Esophagus squamous epithelium (tissue), 5 donors: ENCODE data around the gene DERA. TPM values are rescaled to one million over a fixed set of nuclear protein-coding genes. Genes with fewer than 3 reads are reported as not detected.
"Not testable (repeated sequence)": the region's sequence is repeated elsewhere in the genome, so short reads cannot be mapped to it uniquely, and the experiment has no call there.

ENCODE experiments used
- DNase-seq: peaks from one replicate; lab custom pipeline; 2025; lab: John Stamatoyannopoulos, UW
- H3K27ac ChIP-seq, 4 donors: fragments of 200-600 bp; sonication (generic); one replicate each; pipeline ENCODE4 v1.5.1; 2016 to 2019; ENCODE audit warnings: mild to moderate bottlenecking in 1 of 4
- H3K27me3 ChIP-seq, 4 donors: fragments of 200-600 bp; sonication (generic); 1 replicate in 3 of 4; 2 replicates in 1 of 4; pipeline versions ENCODE4 v1.5.1 to v1.6.0; 2017 to 2021; ENCODE audit warnings: antibody characterized with exemption in 1 of 4
- H3K36me3 ChIP-seq, 3 donors: fragments of 200-600 bp; sonication (generic); one replicate each; pipeline ENCODE4 v1.5.1; 2016 to 2019
- H3K4me1 ChIP-seq, 3 donors: fragments of 200-600 bp; sonication (generic); one replicate each; pipeline ENCODE4 v1.5.1; 2017 to 2019
- H3K4me3 ChIP-seq, 4 donors: fragments of 200-600 bp; sonication (generic); 1 replicate in 3 of 4; 2 replicates in 1 of 4; pipeline ENCODE4 v1.5.1; 2016 to 2019; ENCODE audit warnings: mild to moderate bottlenecking in 2 of 4, moderate library complexity in 1 of 4
- H3K9me3 ChIP-seq, 3 donors: fragments of 200-600 bp; sonication (generic); one replicate each; pipeline ENCODE4 v1.5.1; 2016 to 2019
- CTCF ChIP-seq, 6 experiments: fragments of 450-650 bp in 4 of 6; fragments of 200-600 bp in 2 of 6; sonication (generic) in 2 of 6; IDR thresholded peaks; one replicate each; pipeline ENCODE4 v1.5.1; 2016 to 2019; ENCODE audit warnings: antibody characterized with exemption in 6 of 6, mild to moderate bottlenecking in 4 of 6, moderate library complexity in 4 of 6
- POLR2A ChIP-seq, 4 donors: fragments of 450-650 bp; IDR thresholded peaks; one replicate each; pipeline ENCODE4 v1.6.1; 2017; ENCODE audit warnings: antibody characterized with exemption in 4 of 4, mild to moderate bottlenecking in 4 of 4, moderate library complexity in 3 of 4
- WGBS, 2 donors: methylation state at CpG; one replicate each; pipeline ENCODE4 v1.1.5; 2018; 5-methylcytosine and 5-hydroxymethylcytosine counted together
- intact Hi-C: fragments of 100-400 bp; cut with DNase I; formaldehyde crosslinking; loops from one replicate; pipeline ENCODE4 v1.15.0; 2022
- total RNA-seq, 4 donors: library from RNA; depleted of rRNA; stranded (reverse); fragments of >200 nt; gene quantifications; one replicate each; pipeline ENCODE4 v1.1.0, GENCODE V29; 2016
- donor health status: DM: yes; HTN: yes; CAD: no.

DERA gene
- total RNA-seq, 4 donors from 2014 or later = 25.8 to 68.2 (median 41.7) TPM

DNA sequence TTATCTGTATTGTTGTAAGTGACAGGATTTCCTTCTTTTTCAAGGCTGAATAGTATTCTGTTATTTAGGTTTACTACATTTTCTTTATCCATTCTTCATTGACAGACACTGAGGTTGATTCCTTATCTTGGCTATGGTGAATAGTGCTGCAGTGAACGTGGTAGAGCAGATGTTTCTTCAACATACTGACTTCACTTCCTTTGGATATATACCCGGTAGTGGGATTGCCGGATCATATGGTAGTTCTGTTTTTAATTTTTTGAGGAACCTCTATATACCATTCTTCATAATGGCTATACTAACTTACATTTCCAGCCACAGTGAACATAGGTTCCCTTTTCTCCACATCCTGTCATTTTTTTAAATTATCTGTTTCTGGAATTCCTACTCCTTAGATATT is 21.8 kb downstream of the DERA start:
- Histone ChIP-seq H3K4me1 (no peaks in the 10 kb centered on the region), H3K36me3 (no peaks in the 10 kb centered on the region), H3K4me3 (no peak overlapping the region), H3K27me3 (no peaks in the 10 kb centered on the region), H3K27ac (no peak overlapping the region), H3K9me3 (no peaks in the 10 kb centered on the region)
- intact Hi-C loops = no loop called here
- WGBS, 2 donors = 83 to 88% methylated on average over 3 of the region's 3 CpGs
- TF ChIP-seq CTCF (IDR thresholded peaks at IDR 0.05) (no peak), POLR2A (IDR thresholded peaks at IDR 0.05) (no peak)
- no peak for DNase-seq

GRCh38 chr12:15933751-15934150 is 22.6 kb downstream of the DERA start:
- no peak overlapping the region for H3K27ac ChIP-seq
- peaks cover 0 to under 1% (median 0%) of the 10 kb centered on the region in 3 donors for H3K9me3 ChIP-seq
- 81 to 85% methylated on average over 3 of the region's 3 CpGs for WGBS, 2 donors
- intact Hi-C loops = no loop called here
- no peaks in the 10 kb centered on the region for H3K27me3 ChIP-seq
- no peaks in the 10 kb centered on the region for H3K4me1 ChIP-seq
- TF ChIP-seq CTCF (IDR thresholded peaks at IDR 0.05) (no peak), POLR2A (IDR thresholded peaks at IDR 0.05) (no peak)
- DNase-seq = no peak
- peaks cover 0 to under 1% (median 0%) of the 10 kb centered on the region in 3 donors for H3K36me3 ChIP-seq
- H3K4me3 ChIP-seq = no peak overlapping the region

- WGBS, 2 donors = 80% methylated on average over 3 of the region's 3 CpGs
- H3K27ac ChIP-seq = no peak overlapping the region
- no peak for DNase-seq
- no peaks in the 10 kb centered on the region for H3K4me1 ChIP-seq
- H3K4me3 ChIP-seq = no peak overlapping the region
- intact Hi-C loops = no loop called here
- no peak for TF ChIP-seq POLR2A (IDR thresholded peaks at IDR 0.05)
- no peak for TF ChIP-seq CTCF (IDR thresholded peaks at IDR 0.05)
- peaks cover 0 to 9% (median 0%) of the 10 kb centered on the region in 3 donors for H3K9me3 ChIP-seq
- H3K27me3 ChIP-seq = no peaks in the 10 kb centered on the region
- H3K36me3 ChIP-seq = peaks cover 0 to 8% (median 0%) of the 10 kb centered on the region in 3 donors
These were observed 25.6 kb downstream of the DERA start for GRCh38 chr12:15936751-15937150.

GRCh38 chr12:15937902-15938301 is 26.8 kb downstream of the DERA start:
- Histone ChIP-seq H3K9me3 (peaks cover 0 to 12% (median 0%) of the 10 kb centered on the region in 3 donors), H3K27me3 (no peaks in the 10 kb centered on the region), H3K4me3 (no peak overlapping the region), H3K27ac (no peak overlapping the region), H3K4me1 (no peaks in the 10 kb centered on the region), H3K36me3 (peaks cover 0 to 8% (median 0%) of the 10 kb centered on the region in 3 donors)
- DNase-seq = no peak
- TF ChIP-seq POLR2A (IDR thresholded peaks at IDR 0.05) = no peak
- intact Hi-C loops = no loop called here

GRCh38 chr12:15939111-15939510 is 28.0 kb downstream of the DERA start:
- Histone ChIP-seq H3K4me1 (no peaks in the 10 kb centered on the region), H3K9me3 (peaks cover 0 to 12% (median 0%) of the 10 kb centered on the region in 3 donors), H3K27me3 (no peaks in the 10 kb centered on the region), H3K4me3 (no peak overlapping the region), H3K27ac (no peak overlapping the region), H3K36me3 (peaks cover 0 to 8% (median 0%) of the 10 kb centered on the region in 3 donors)
- no peak for DNase-seq
- intact Hi-C loops = no loop called here
- WGBS, 2 donors = 88 to 90% methylated on average over 1 of the region's 1 CpG
- no peak for TF ChIP-seq POLR2A (IDR thresholded peaks at IDR 0.05)
- no peak for TF ChIP-seq CTCF (IDR thresholded peaks at IDR 0.05)

DNA sequence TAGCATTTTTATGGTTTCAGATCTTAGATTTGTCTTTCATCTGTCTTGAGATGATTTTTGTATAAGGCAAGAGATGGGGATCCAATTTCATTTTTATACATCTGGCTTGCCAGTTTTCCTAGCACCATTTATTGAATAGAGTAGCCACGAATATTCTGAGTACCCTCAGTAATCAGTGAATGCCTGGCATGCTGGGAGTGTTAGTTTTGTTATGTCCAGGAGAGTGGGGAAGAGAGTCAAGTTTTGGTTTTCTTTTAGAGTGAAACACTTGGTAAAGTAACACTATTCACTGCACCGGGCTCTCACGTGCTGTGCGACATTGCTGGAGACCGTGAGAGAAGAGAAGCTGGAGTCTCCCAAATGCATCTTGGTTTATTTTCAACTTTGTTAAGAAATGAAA is 31.3 kb downstream of the DERA start:
- Histone ChIP-seq H3K36me3 (peaks cover 0 to 8% (median 0%) of the 10 kb centered on the region in 3 donors), H3K27me3 (no peaks in the 10 kb centered on the region), H3K27ac (no peak overlapping the region), H3K9me3 (peaks cover 0 to 12% (median 0%) of the 10 kb centered on the region in 3 donors), H3K4me1 (no peaks in the 10 kb centered on the region), H3K4me3 (no peak overlapping the region)
- no peak for DNase-seq
- intact Hi-C loops = no loop called here
- no peak for TF ChIP-seq POLR2A (IDR thresholded peaks at IDR 0.05)
- no peak for TF ChIP-seq CTCF (IDR thresholded peaks at IDR 0.05)
- WGBS, 2 donors = 94 to 97% methylated on average over 5 of the region's 5 CpGs

DNA sequence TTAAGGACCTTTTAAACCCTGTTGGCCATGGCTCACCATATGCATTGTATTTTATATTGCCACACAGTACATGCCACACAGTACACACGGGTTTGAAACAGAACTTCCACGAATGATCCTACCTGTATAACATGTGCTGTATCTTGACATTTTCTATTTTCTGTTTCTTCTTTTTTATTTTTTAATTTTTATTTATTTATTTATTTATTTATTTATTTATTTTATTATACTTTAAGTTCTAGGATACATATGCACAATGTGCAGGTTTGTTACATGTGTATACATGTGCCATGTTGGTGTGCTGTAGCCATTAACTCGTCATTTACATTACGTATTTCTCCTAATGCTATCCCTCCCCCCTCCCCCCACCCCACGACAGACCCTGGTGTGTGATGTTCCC is 32.4 kb downstream of the DERA start:
- H3K27ac ChIP-seq, DNase-seq, intact Hi-C loops, H3K4me1 ChIP-seq, H3K27me3 ChIP-seq, H3K4me3 ChIP-seq, H3K36me3 ChIP-seq: not testable (repeated sequence)
- H3K9me3 ChIP-seq = peaks cover 0 to 12% (median 0%) of the 10 kb centered on the region in 3 donors
- 86 to 98% methylated on average over 5 of the region's 5 CpGs for WGBS, 2 donors

GRCh38 chr12:15948461-15948860 is 37.3 kb downstream of the DERA start:
- H3K27ac ChIP-seq, H3K27me3 ChIP-seq, DNase-seq, H3K36me3 ChIP-seq, intact Hi-C loops, H3K9me3 ChIP-seq, H3K4me3 ChIP-seq: not testable (repeated sequence)
- 91 to 96% methylated on average over 10 of the region's 10 CpGs for WGBS, 2 donors
- H3K4me1 ChIP-seq = peaks cover 0 to 24% (median 0%) of the 10 kb centered on the region in 3 donors
